ENCODE results near the gene CLIP4. TPM values are rescaled to one million over a fixed set of nuclear protein-coding genes. Genes with fewer than 3 reads are reported as not detected.

CLIP4 gene
- total and polyA plus RNA-seq, 10 of the 15 experiments (the other 5 are each of a cell fraction or from before 2014, with no cell fraction given), result 5.5 to 34.9 (median 16.8) TPM

- Histone ChIP-seq H4K20me1 (ENCODE audit: control insufficient read depth, insufficient read depth) (no peaks in the 10 kb centered on the region), H3K4me2 (ENCODE audit: control insufficient read depth, insufficient read depth) (peak overlapping the region; percentile 5; the same call in 1 of the 2 replicates), H3K27ac (ENCODE audit: control insufficient read depth, insufficient read depth) (no peak overlapping the region), H3K9ac (ENCODE audit: control insufficient read depth, insufficient read depth, low read length) (no peak overlapping the region), H2AFZ (ENCODE audit: control insufficient read depth, low read depth, low read length) (no peak overlapping the region), H3K4me3 (peak overlapping the region; percentile 35; the same call in 1 of the 2 replicates), H3K27me3 (replicated peaks in 1 of 2; ENCODE audit: control insufficient read depth in 2 of 2, insufficient read depth in 2 of 2, low read length in 1 of 2) (no peaks in the 10 kb centered on the region), H3K4me1 (ENCODE audit: control insufficient read depth, insufficient read depth, low read length) (peaks cover 51% of the 10 kb centered on the region), H3K9me3 (replicated peaks; ENCODE audit: control insufficient read depth, insufficient read depth, low read length) (no peaks in the 10 kb centered on the region), H3K36me3 (ENCODE audit: control insufficient read depth in 2 of 2, insufficient read depth in 2 of 2, low read length in 1 of 2) (no peaks in the 10 kb centered on the region), H3K79me2 (ENCODE audit: control insufficient read depth, insufficient read depth, low read length) (peaks cover 4% of the 10 kb centered on the region)
- intact Hi-C loops (cut with micrococcal nuclease; ENCODE audit: unreplicated experiment), result loop anchor here (5.0 kb wide), 1 partner anchor 39 kb away; the partner anchor contains the start of gene PCARE
- ChIA-PET CTCF (no interaction called here), RAD21 (ENCODE audit: unreplicated experiment) (no interaction called here), POLR2A (no interaction called here), SMC1A (ENCODE audit: uncharacterized antibody, unreplicated experiment) (no interaction called here)
- no TSS peak for BruUV-seq (replicated peaks)
- in situ Hi-C loops (cut with MboI), result no loop called here
- DNase-seq (ENCODE audit: low read depth, low spot score), result no peak
- WGBS (ENCODE audit: insufficient coverage, insufficient replicate concordance, low lambda C conversion rate, missing lambda C conversion rate), result 40% methylated on average over 4 of the region's 4 CpGs
- peak; percentile 77 for FAIRE-seq
- peak; percentile 62 for ATAC-seq
- peak; percentile 50; the same call in 1 of the 2 replicates for TF ChIP-seq EED (IDR thresholded peaks at IDR 0.05; ENCODE audit: low read depth)
- TF ChIP-seq ZNF384 (IDR thresholded peaks at IDR 0.05; ENCODE audit: borderline replicate concordance, low read depth, low read length), result peak; percentile 59
- TF ChIP-seq PAX8 (IDR thresholded peaks at IDR 0.05), result no peak
- TF ChIP-seq RFX5 (IDR thresholded peaks at IDR 0.05; ENCODE audit: low read depth, low read length), result no peak
- no peak for TF ChIP-seq STAT3 (IDR thresholded peaks at IDR 0.05; ENCODE audit: low read depth, low read length)
- no peak for TF ChIP-seq NR2F1 (conservative IDR thresholded peaks at IDR 0.05)
- peak; percentile 32; the same call in 1 of the 2 replicates for TF ChIP-seq ZBED1 (IDR thresholded peaks at IDR 0.05; ENCODE audit: borderline replicate concordance)
- TF ChIP-seq, protein P1, sequence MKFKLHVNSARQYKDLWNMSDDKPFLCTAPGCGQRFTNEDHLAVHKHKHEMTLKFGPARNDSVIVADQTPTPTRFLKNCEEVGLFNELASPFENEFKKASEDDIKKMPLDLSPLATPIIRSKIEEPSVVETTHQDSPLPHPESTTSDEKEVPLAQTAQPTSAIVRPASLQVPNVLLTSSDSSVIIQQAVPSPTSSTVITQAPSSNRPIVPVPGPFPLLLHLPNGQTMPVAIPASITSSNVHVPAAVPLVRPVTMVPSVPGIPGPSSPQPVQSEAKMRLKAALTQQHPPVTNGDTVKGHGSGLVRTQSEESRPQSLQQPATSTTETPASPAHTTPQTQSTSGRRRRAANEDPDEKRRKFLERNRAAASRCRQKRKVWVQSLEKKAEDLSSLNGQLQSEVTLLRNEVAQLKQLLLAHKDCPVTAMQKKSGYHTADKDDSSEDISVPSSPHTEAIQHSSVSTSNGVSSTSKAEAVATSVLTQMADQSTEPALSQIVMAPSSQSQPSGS (IDR thresholded peaks at IDR 0.05; ENCODE audit: low read length), result no peak
- TF ChIP-seq ETV6 (conservative IDR thresholded peaks at IDR 0.05 in 1 of 2, IDR thresholded peaks at IDR 0.05 in 1 of 2; ENCODE audit: borderline replicate concordance in 1 of 2, low read depth in 1 of 2), result peak in 1 of 2 experiments; percentile 37; a peak in 1 of 4 replicates
- TF ChIP-seq IRF4 (IDR thresholded peaks at IDR 0.05; ENCODE audit: low read depth, low read length), result peak; percentile 42; the same call in 1 of the 2 replicates
- TF ChIP-seq FOXM1 (IDR thresholded peaks at IDR 0.05; ENCODE audit: low read depth, low read length), result no peak
- TF ChIP-seq BCL11A (IDR thresholded peaks at IDR 0.05; ENCODE audit: low read depth, low read length), result 0 out of 2 replicates have a peak, but pooled peaks have one; percentile 23
- no peak for TF ChIP-seq SIN3A (IDR thresholded peaks at IDR 0.05; ENCODE audit: low read depth, low read length)
- TF ChIP-seq JUND (IDR thresholded peaks at IDR 0.05; ENCODE audit: low read depth, low read length), result 0 out of 2 replicates have a peak, but pooled peaks have one; percentile 33
- no peak for TF ChIP-seq CBX3 (IDR thresholded peaks at IDR 0.05; ENCODE audit: borderline replicate concordance, low read depth)
- TF ChIP-seq, protein P2, sequence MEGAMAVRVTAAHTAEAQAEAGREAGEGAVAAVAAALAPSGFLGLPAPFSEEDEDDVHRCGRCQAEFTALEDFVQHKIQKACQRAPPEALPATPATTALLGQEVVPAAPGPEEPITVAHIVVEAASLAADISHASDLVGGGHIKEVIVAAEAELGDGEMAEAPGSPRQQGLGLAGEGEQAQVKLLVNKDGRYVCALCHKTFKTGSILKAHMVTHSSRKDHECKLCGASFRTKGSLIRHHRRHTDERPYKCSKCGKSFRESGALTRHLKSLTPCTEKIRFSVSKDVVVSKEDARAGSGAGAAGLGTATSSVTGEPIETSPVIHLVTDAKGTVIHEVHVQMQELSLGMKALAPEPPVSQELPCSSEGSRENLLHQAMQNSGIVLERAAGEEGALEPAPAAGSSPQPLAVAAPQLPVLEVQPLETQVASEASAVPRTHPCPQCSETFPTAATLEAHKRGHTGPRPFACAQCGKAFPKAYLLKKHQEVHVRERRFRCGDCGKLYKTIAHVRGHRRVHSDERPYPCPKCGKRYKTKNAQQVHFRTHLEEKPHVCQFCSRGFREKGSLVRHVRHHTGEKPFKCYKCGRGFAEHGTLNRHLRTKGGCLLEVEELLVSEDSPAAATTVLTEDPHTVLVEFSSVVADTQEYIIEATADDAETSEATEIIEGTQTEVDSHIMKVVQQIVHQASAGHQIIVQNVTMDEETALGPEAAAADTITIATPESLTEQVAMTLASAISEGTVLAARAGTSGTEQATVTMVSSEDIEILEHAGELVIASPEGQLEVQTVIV (IDR thresholded peaks at IDR 0.05; ENCODE audit: borderline replicate concordance, partially characterized antibody), result no peak
- 0 out of 2 replicates have a peak, but pooled peaks have one; percentile 3 for TF ChIP-seq MTA3 (IDR thresholded peaks at IDR 0.05; ENCODE audit: borderline replicate concordance, low read length)
- TF ChIP-seq, protein P3, sequence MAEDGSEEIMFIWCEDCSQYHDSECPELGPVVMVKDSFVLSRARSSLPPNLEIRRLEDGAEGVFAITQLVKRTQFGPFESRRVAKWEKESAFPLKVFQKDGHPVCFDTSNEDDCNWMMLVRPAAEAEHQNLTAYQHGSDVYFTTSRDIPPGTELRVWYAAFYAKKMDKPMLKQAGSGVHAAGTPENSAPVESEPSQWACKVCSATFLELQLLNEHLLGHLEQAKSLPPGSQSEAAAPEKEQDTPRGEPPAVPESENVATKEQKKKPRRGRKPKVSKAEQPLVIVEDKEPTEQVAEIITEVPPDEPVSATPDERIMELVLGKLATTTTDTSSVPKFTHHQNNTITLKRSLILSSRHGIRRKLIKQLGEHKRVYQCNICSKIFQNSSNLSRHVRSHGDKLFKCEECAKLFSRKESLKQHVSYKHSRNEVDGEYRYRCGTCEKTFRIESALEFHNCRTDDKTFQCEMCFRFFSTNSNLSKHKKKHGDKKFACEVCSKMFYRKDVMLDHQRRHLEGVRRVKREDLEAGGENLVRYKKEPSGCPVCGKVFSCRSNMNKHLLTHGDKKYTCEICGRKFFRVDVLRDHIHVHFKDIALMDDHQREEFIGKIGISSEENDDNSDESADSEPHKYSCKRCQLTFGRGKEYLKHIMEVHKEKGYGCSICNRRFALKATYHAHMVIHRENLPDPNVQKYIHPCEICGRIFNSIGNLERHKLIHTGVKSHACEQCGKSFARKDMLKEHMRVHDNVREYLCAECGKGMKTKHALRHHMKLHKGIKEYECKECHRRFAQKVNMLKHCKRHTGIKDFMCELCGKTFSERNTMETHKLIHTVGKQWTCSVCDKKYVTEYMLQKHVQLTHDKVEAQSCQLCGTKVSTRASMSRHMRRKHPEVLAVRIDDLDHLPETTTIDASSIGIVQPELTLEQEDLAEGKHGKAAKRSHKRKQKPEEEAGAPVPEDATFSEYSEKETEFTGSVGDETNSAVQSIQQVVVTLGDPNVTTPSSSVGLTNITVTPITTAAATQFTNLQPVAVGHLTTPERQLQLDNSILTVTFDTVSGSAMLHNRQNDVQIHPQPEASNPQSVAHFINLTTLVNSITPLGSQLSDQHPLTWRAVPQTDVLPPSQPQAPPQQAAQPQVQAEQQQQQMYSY (CRISPR knock-in tag; IDR thresholded peaks at IDR 0.05), result no peak
Measured at GRCh38 chr2:29110916-29111535, 4.2 kb upstream of the CLIP4 start.

All from GM12878 (cell line).